GM18502 (cell line): ENCODE measurements around the gene IL4R.
A peak's percentile ranks its signal among the peaks of the same experiment; 100 is the strongest.
"Not testable (repeated sequence)": the region's sequence is repeated elsewhere in the genome, so short reads cannot be mapped to it uniquely, and the experiment has no call there.

Source experiments
- ATAC-seq: cut with Tn5 transposase; IDR thresholded peaks from one replicate; pipeline ENCODE4 v1.9.1; 2021; ENCODE audit warnings: mild to moderate bottlenecking; ENCODE audit not compliant: unreplicated experiment, poor library complexity

Gene IL4R

GRCh38 chr16:27374221-27374803 lies 60.5 kb downstream of the IL4R start:
- peak; percentile 37 for ATAC-seq

GRCh38 chr16:27374804-27375425 lies 61.1 kb downstream of the IL4R start:
- peak; percentile 47 for ATAC-seq

GRCh38 chr16:27377666-27378485 lies 64.1 kb downstream of the IL4R start:
- no peak for ATAC-seq

GRCh38 chr16:27378871-27379481 lies 65.2 kb downstream of the IL4R start:
- no peak for ATAC-seq

GRCh38 chr16:27379919-27380318 lies 66.1 kb downstream of the IL4R start:
- no peak for ATAC-seq

- ATAC-seq: no peak
These were observed 67.5 kb downstream of the IL4R start for GRCh38 chr16:27381236-27381635.

- no peak for ATAC-seq
These were observed 68.4 kb downstream of the IL4R start for GRCh38 chr16:27381974-27382855.

GRCh38 chr16:27383556-27384243 lies 69.9 kb downstream of the IL4R start:
- no peak for ATAC-seq

GRCh38 chr16:27384425-27384824 lies 70.7 kb downstream of the IL4R start:
- no peak for ATAC-seq

- no peak for ATAC-seq
These were observed 71.6 kb downstream of the IL4R start for GRCh38 chr16:27385398-27385797.

- no peak for ATAC-seq
These were observed 72.9 kb downstream of the IL4R start for GRCh38 chr16:27386674-27387073.

- ATAC-seq: peak; percentile 81
These were observed 74.0 kb downstream of the IL4R start for GRCh38 chr16:27387724-27388123.

- ATAC-seq: peak; percentile 48
These were observed 75.6 kb downstream of the IL4R start for GRCh38 chr16:27389272-27389961.

GRCh38 chr16:27390151-27390550 lies 76.4 kb downstream of the IL4R start:
- ATAC-seq: no peak

- no peak for ATAC-seq
These were observed 78.9 kb downstream of the IL4R start for GRCh38 chr16:27392671-27393070.

GRCh38 chr16:27394516-27394915 lies 80.7 kb downstream of the IL4R start:
- ATAC-seq: no peak

- not testable (repeated sequence) for ATAC-seq
These were observed 84.6 kb downstream of the IL4R start for GRCh38 chr16:27398341-27398893.
